CD14-positive monocyte (primary cell): ENCODE data around the gene CRY1. TPM values are rescaled to one million over a fixed set of nuclear protein-coding genes. Genes with fewer than 3 reads are reported as not detected.
A peak's percentile ranks its signal among the peaks of the same experiment; 100 is the strongest.
"Not testable (repeated sequence)": the region's sequence is repeated elsewhere in the genome, so short reads cannot be mapped to it uniquely, and the experiment has no call there.

Experiments used
- DNase-seq, 3 donors: peaks; one replicate each; pipeline ENCODE4 v3.0.0-alpha.2; 2011 to 2022
- H2AFZ ChIP-seq: 2 replicates; pipeline ENCODE4 v1.6.0; 2012; ENCODE audit warnings: mild to moderate bottlenecking, low read depth, low read length, inconsistent platforms; ENCODE audit not compliant: insufficient read depth, poor library complexity, severe bottlenecking
- H3K27ac ChIP-seq, 2 donors: 1 replicate in 1 of 2; 2 replicates in 1 of 2; pipeline ENCODE4 v1.5.1; 2012 to 2013; ENCODE audit warnings: low read length in 2 of 2, control low read depth in 1 of 2, inconsistent platforms in 1 of 2, low read depth in 1 of 2, mild to moderate bottlenecking in 1 of 2
- H3K27me3 ChIP-seq, 2 donors: one replicate each; pipeline versions ENCODE4 v1.6.0 to v1.6.1; 2011 to 2013; ENCODE audit warnings: low read length in 2 of 2; ENCODE audit not compliant: control insufficient read depth in 2 of 2, insufficient read depth in 2 of 2
- H3K36me3 ChIP-seq, 2 donors: replicated peaks in 1 of 2; 1 replicate in 1 of 2; 2 replicates in 1 of 2; pipeline versions ENCODE4 v1.5.1 to v1.6.1; 2012 to 2013; ENCODE audit warnings: low read length in 2 of 2, control low read depth in 1 of 2, inconsistent platforms in 1 of 2, mild to moderate bottlenecking in 1 of 2; ENCODE audit not compliant: insufficient read depth in 2 of 2, control insufficient read depth in 1 of 2
- H3K4me1 ChIP-seq, 2 donors: 1 replicate in 1 of 2; 2 replicates in 1 of 2; pipeline versions ENCODE4 v1.5.1 to v1.6.1; 2012 to 2013; ENCODE audit warnings: low read length in 2 of 2, control low read depth in 1 of 2, inconsistent platforms in 1 of 2, mild to moderate bottlenecking in 1 of 2, moderate library complexity in 1 of 2; ENCODE audit not compliant: insufficient read depth in 2 of 2, control insufficient read depth in 1 of 2
- H3K4me2 ChIP-seq: replicated peaks from 2 replicates; pipeline ENCODE3; 2012; ENCODE audit warnings: low read length, moderate library complexity, mild to moderate bottlenecking; ENCODE audit not compliant: poor library complexity, severe bottlenecking; ENCODE audit errors: extremely low read depth
- H3K4me3 ChIP-seq, 3 experiments: fragments of 200-600 bp in 1 of 3; sonication (generic) in 1 of 3; replicated peaks in 1 of 3; 1 replicate in 2 of 3; 2 replicates in 1 of 3; pipeline ENCODE4 v1.5.1; 2011 to 2013; ENCODE audit warnings: low read length in 3 of 3, mild to moderate bottlenecking in 3 of 3, control low read depth in 2 of 3, low read depth in 2 of 3, inconsistent platforms in 1 of 3, moderate library complexity in 1 of 3
- H3K79me2 ChIP-seq: 2 replicates; pipeline ENCODE4 v1.6.0; 2012; ENCODE audit warnings: mild to moderate bottlenecking, control low read depth, inconsistent platforms, low read length, moderate library complexity; ENCODE audit not compliant: insufficient read depth
- H3K9ac ChIP-seq: 2 replicates; pipeline ENCODE4 v1.6.0; 2017; ENCODE audit warnings: low read length, mild to moderate bottlenecking; ENCODE audit not compliant: insufficient read depth, poor library complexity, severe bottlenecking
- H3K9me3 ChIP-seq, 2 donors: replicated peaks in 1 of 2; 1 replicate in 1 of 2; 2 replicates in 1 of 2; pipeline versions ENCODE4 v1.5.1 to v1.6.1; 2012 to 2013; ENCODE audit warnings: low read length in 2 of 2, control low read depth in 1 of 2; ENCODE audit not compliant: control insufficient read depth in 1 of 2, insufficient read depth in 1 of 2
- H4K20me1 ChIP-seq: 2 replicates; pipeline ENCODE4 v1.6.0; 2012; ENCODE audit warnings: mild to moderate bottlenecking, low read length, control low read depth, moderate library complexity; ENCODE audit not compliant: insufficient read depth
- H3K27ac Mint-ChIP-seq, 7 donors: one replicate each; pipeline ENCODE4 v1.8.0; 2020; ENCODE audit warnings: mild to moderate bottlenecking in 7 of 7, mixed read lengths in 7 of 7, moderate library complexity in 6 of 7, inconsistent platforms in 2 of 7
- H3K27me3 Mint-ChIP-seq, 3 donors: one replicate each; pipeline ENCODE4 v1.8.0; 2021 to 2022; ENCODE audit warnings: low read depth in 3 of 3, mild to moderate bottlenecking in 3 of 3, mixed read lengths in 3 of 3, moderate library complexity in 3 of 3, inconsistent platforms in 1 of 3
- H3K36me3 Mint-ChIP-seq, 2 donors: one replicate each; pipeline ENCODE4 v1.8.0; 2020; ENCODE audit warnings: mixed read lengths in 2 of 2, inconsistent platforms in 1 of 2, mild to moderate bottlenecking in 1 of 2
- H3K4me1 Mint-ChIP-seq: one replicate; pipeline ENCODE4 v1.8.0; 2020; ENCODE audit warnings: mild to moderate bottlenecking, mixed read lengths
- H3K4me3 Mint-ChIP-seq, 2 donors: one replicate each; pipeline ENCODE4 v1.8.0; 2020; ENCODE audit warnings: mild to moderate bottlenecking in 2 of 2, mixed read lengths in 2 of 2, moderate library complexity in 1 of 2
- H3K9me3 Mint-ChIP-seq, 7 donors: one replicate each; pipeline ENCODE4 v1.8.0; 2020 to 2022; ENCODE audit warnings: mixed read lengths in 7 of 7, mild to moderate bottlenecking in 6 of 7, moderate library complexity in 6 of 7, inconsistent platforms in 2 of 7
- CTCF ChIP-seq: fragments of 200-600 bp; IDR thresholded peaks from one replicate; pipeline ENCODE4 v1.8.0; 2022; ENCODE audit warnings: antibody characterized with exemption, mild to moderate bottlenecking
- WGBS: methylation state at CpG from one replicate; pipeline ENCODE4 v1.1.5; 2013; ENCODE audit warnings: missing lambda C conversion rate; ENCODE audit not compliant: insufficient coverage; 5-methylcytosine and 5-hydroxymethylcytosine counted together
- intact Hi-C, 2 donors: fragments of 100-400 bp; cut with micrococcal nuclease; formaldehyde crosslinking; loops; one replicate each; pipeline versions ENCODE4 v1.15.0 to v1.15.1; 2023
- polyA plus RNA-seq, 3 donors: library from polyadenylated mRNA; depleted of rRNA in 1 of 3; unstranded in 2 of 3; stranded (reverse) in 1 of 3; fragments of 300-500 nt in 2 of 3; fragments of >200 nt in 1 of 3; fragmentation: Illumina TruSeq in 2 of 3; gene quantifications; 1 replicate in 2 of 3; 2 replicates in 1 of 3; pipeline ENCODE4 v1.2.3, GENCODE V29; 2012 to 2021

Gene CRY1
- polyA plus RNA-seq, 3 donors, result 3.8 to 7.7 (median 5.8) TPM

GRCh38 chr12:107079172-107080011 lies 14.0 kb downstream of the CRY1 start:
- peaks cover 3 to 18% (median 9%) of the 10 kb centered on the region in 7 donors for H3K9me3 Mint-ChIP-seq
- peaks cover 3% of the 10 kb centered on the region for H4K20me1 ChIP-seq
- H3K36me3 ChIP-seq, result no peaks in the 10 kb centered on the region
- no peak overlapping the region for H3K27ac Mint-ChIP-seq
- H3K4me2 ChIP-seq, result no peak overlapping the region
- intact Hi-C loops, result no loop called here
- WGBS, result 100% methylated on average over 1 of the region's 2 CpGs
- no peak overlapping the region for H3K9ac ChIP-seq
- no peaks in the 10 kb centered on the region for H3K79me2 ChIP-seq
- H3K9me3 ChIP-seq, result no peaks in the 10 kb centered on the region
- H3K36me3 Mint-ChIP-seq, result no peaks in the 10 kb centered on the region
- peaks cover 2% of the 10 kb centered on the region for H3K4me1 Mint-ChIP-seq
- no peak overlapping the region for H3K4me3 Mint-ChIP-seq
- no peak overlapping the region for H3K4me3 ChIP-seq
- H3K4me1 ChIP-seq, result peaks cover 0 to 3% of the 10 kb centered on the region in 2 donors
- H3K27me3 ChIP-seq, result no peaks in the 10 kb centered on the region
- no peak overlapping the region for H3K27ac ChIP-seq
- peak; percentile 53 for TF ChIP-seq CTCF
- no peak overlapping the region for H2AFZ ChIP-seq
- DNase-seq, result no peak
- no peaks in the 10 kb centered on the region for H3K27me3 Mint-ChIP-seq

- 92% methylated on average over 3 of the region's 5 CpGs for WGBS
- H3K4me3 ChIP-seq, H3K27me3 Mint-ChIP-seq, H3K9ac ChIP-seq, H3K9me3 Mint-ChIP-seq, H2AFZ ChIP-seq, H3K27ac ChIP-seq, H3K4me1 ChIP-seq, DNase-seq, H3K4me3 Mint-ChIP-seq, H3K79me2 ChIP-seq, H3K9me3 ChIP-seq, H3K27me3 ChIP-seq, H3K4me2 ChIP-seq, H3K4me1 Mint-ChIP-seq, H4K20me1 ChIP-seq, H3K36me3 Mint-ChIP-seq, intact Hi-C loops, H3K27ac Mint-ChIP-seq, H3K36me3 ChIP-seq: not testable (repeated sequence)
These were observed 20.1 kb downstream of the CRY1 start for GRCh38 chr12:107073266-107073665.
